ENCODE measurements around the gene RASA3.
"Not testable (repeated sequence)": the region's sequence is repeated elsewhere in the genome, so short reads cannot be mapped to it uniquely, and the experiment has no call there.

RASA3 gene

DNA sequence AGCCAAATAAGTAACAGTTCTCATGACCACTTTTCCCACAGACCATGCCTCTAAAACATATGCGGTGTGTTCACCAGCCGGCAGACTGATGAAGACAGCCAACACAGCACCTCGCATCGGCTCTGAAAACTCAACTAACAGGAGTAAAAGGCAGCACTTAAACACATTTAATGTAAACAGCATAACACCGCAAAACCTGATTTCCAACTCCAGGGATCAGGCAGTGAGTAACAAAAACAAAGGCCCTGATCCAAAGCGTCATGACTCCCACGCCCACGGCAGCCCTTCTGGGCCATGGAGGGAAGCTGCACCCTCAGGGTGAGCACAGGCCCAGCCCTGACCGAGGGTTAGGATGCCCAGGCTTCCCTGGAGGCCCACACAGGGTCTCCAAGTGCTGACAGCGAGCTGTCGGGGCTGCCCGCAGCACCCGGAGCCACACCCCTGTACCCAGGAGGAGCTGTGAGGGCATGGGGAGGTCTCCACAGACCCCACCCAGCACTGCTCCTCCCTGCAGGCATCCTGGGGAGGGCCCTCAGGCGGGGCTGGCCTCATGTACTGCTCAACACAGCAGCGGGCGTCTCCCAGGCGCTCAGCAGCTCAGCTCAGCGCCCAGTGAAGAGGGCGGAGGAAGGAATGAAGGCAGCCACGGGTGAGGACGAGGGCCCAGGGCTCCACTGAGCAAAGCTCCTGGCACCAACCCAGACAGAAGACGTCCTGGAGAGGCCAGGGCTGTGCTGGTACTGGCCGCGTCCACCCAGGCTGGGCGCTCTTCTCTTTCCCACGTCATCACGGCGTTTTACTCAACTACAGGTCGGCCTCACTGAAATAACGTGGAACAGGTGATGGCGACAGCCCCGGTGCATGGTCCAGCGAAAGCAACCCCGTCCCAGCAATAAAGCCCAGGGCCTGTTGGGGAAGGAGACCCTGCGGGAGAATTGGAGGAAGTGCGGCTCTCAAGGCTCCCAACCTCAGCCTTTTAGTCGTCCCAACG, 53.7 kb downstream of the RASA3 start:
- Histone ChIP-seq H3K4me3 (ENCODE audit: low read length) (no peak overlapping the region), H3K9ac (ENCODE audit: low read depth, low read length) (peak overlapping the region; percentile 25), H3K4me1 (ENCODE audit: control insufficient read depth, insufficient read depth, low read length) (peaks cover 25% of the 10 kb centered on the region)

DNA sequence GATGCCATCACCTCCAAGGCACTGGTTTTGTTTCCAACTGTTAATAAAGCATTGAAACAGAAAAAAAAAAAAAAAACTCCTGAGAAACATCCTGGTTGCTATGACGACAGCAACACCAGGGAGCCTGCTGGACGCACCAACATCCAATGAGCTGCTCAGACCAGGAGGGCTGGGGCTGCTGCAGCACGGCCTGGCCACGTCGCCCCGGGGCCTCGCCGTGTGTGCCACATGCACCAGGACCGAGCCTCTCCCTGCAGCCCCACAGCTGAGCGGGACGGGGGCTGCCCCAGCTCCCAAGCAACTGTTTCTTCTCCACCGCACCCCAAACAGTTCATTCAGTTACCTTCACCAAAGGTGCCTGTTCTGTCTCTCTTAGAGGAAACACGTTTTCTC, 54.5 kb downstream of the RASA3 start:
- Histone ChIP-seq H3K4me1 (ENCODE audit: control insufficient read depth, insufficient read depth, low read length) (peaks cover 25% of the 10 kb centered on the region), H3K9ac (ENCODE audit: low read depth, low read length) (peak overlapping the region; percentile 1), H3K9me3 (replicated peaks; ENCODE audit: low read length) (no peaks in the 10 kb centered on the region), H3K4me2 (ENCODE audit: low read length) (peak overlapping the region; percentile 44), H3K4me3 (ENCODE audit: low read length) (no peak overlapping the region), H3K27me3 (ENCODE audit: control insufficient read depth, insufficient read depth, low read length) (no peaks in the 10 kb centered on the region), H3K36me3 (ENCODE audit: insufficient read depth, low read length) (peaks cover 34% of the 10 kb centered on the region)

More for the DNA sequence above, 53.7 kb downstream of the RASA3 start:
- Histone ChIP-seq H3K4me2 (ENCODE audit: low read length) (peak overlapping the region; percentile 44), H3K27me3 (ENCODE audit: control insufficient read depth, insufficient read depth, low read length) (no peaks in the 10 kb centered on the region), H3K36me3 (ENCODE audit: insufficient read depth, low read length) (peaks cover 31% of the 10 kb centered on the region), H3K9me3 (replicated peaks; ENCODE audit: low read length) (no peaks in the 10 kb centered on the region)

DNA sequence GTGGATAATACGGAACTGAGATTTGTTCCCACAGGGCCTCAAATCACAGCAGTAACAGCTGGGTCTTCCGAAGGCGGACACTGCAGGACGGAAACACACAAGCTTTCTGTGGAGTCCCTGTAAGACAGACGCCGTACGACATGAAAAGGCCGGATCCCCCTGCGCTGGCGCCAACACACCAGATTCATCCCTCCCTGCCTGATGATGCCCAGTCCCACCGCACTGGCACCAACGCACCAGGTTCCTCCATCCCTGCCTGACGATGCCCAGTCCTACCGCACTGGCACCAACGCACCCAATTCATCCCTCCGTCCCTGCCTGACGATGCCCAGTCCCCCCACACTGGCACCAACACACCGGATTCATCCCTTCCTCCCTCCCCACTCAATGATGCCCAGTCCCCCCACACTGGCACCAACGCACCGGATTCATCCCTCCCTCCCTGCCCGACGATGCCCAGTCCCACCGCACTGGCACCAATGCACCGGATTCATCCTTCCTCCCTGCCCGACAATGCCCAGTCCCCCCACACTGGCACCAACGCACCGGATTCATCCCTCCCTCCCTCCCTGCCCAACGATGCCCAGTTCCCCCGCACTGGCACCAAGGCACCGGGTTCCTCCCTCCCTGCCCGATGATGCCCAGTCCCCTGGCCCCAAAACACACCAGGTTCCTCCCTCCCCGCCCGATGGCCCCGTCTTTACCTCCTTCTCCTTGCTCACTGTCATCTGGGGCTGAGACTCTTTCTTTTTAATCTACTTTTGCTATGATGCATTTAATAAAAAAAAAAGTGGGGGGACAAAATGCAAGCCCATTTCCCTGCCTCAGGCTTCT, 55.1 kb downstream of the RASA3 start:
- Histone ChIP-seq H3K4me1 (ENCODE audit: control insufficient read depth, insufficient read depth, low read length) (peaks cover 25% of the 10 kb centered on the region), H3K9me3 (replicated peaks; ENCODE audit: low read length) (no peaks in the 10 kb centered on the region), H3K4me2 (ENCODE audit: low read length) (no peak overlapping the region), H3K36me3 (ENCODE audit: insufficient read depth, low read length) (peaks cover 40% of the 10 kb centered on the region), H3K27me3 (ENCODE audit: control insufficient read depth, insufficient read depth, low read length) (no peaks in the 10 kb centered on the region), H3K4me3 (ENCODE audit: low read length) (no peak overlapping the region), H3K9ac (ENCODE audit: low read depth, low read length) (no peak overlapping the region)

DNA sequence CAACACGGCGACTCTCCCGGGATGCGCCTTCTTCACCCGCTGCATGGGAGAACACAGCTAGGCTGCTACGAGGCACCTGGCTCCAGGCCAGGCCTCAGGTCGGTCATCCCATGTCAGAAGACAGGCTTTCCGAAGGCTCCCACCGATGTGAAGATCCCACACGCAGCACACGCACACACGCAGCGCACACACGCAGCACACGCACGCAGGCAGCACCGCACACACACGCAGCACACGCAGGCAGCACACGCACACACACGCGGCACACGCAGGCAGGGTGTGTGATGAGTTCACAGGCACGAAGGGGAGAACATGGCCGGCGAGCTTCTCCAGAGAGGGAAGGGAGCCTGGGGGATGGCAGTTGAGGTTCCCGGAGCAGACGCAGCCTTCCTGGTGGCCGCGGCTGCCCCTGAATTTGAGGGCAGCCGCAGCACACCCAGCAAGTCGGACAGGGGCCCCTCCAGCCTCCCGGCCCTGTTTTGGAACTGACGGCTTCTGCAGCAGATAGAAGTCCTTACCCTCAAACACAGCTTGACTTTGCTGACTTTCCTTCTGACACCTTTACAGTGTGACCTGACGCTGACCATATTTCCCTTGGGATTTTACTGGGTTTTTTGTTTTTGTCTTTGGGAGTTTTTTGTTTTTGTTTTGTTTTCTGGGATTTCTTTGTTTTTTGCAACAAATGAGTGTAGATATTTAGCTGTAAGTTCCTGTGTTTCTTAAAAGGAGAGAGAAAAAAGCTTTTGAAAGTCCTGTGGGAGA, 55.9 kb downstream of the RASA3 start:
- H3K27me3 ChIP-seq (ENCODE audit: control insufficient read depth, insufficient read depth, low read length): no peaks in the 10 kb centered on the region
- H3K4me3 ChIP-seq (ENCODE audit: low read length): no peak overlapping the region
- H3K9me3 ChIP-seq (replicated peaks; ENCODE audit: low read length): no peaks in the 10 kb centered on the region
- H3K36me3 ChIP-seq (ENCODE audit: insufficient read depth, low read length): peaks cover 48% of the 10 kb centered on the region
- no peak overlapping the region for H3K4me2 ChIP-seq (ENCODE audit: low read length)
- H3K4me1 ChIP-seq (ENCODE audit: control insufficient read depth, insufficient read depth, low read length): peaks cover 25% of the 10 kb centered on the region
- no peak overlapping the region for H3K9ac ChIP-seq (ENCODE audit: low read depth, low read length)

DNA sequence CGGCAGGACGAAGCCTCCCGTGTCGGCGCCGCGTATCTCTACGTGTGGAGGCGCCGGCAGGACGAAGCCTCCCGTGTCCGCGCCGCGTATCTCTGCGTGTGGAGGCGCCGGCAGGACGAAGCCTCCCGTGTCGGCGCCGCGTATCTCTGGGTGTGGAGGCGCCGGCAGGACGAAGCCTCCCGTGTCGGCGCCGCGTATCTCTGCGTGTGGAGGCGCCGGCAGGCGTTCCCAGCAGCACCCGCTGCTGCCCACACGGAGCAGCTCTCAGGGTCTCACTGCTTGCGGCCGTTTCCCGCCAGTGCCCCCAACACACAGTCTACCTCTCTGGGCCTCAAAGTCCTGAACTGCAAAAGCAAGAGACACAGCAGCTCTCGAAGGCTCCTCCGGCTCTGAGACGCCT, 56.6 kb downstream of the RASA3 start:
- not testable (repeated sequence) for H3K9me3 ChIP-seq (replicated peaks; ENCODE audit: low read length); H3K4me2 ChIP-seq (ENCODE audit: low read length); H3K9ac ChIP-seq (ENCODE audit: low read depth, low read length); H3K27me3 ChIP-seq (ENCODE audit: control insufficient read depth, insufficient read depth, low read length); H3K4me3 ChIP-seq (ENCODE audit: low read length)
- peaks cover 54% of the 10 kb centered on the region for H3K36me3 ChIP-seq (ENCODE audit: insufficient read depth, low read length)
- peaks cover 25% of the 10 kb centered on the region for H3K4me1 ChIP-seq (ENCODE audit: control insufficient read depth, insufficient read depth, low read length)

DNA sequence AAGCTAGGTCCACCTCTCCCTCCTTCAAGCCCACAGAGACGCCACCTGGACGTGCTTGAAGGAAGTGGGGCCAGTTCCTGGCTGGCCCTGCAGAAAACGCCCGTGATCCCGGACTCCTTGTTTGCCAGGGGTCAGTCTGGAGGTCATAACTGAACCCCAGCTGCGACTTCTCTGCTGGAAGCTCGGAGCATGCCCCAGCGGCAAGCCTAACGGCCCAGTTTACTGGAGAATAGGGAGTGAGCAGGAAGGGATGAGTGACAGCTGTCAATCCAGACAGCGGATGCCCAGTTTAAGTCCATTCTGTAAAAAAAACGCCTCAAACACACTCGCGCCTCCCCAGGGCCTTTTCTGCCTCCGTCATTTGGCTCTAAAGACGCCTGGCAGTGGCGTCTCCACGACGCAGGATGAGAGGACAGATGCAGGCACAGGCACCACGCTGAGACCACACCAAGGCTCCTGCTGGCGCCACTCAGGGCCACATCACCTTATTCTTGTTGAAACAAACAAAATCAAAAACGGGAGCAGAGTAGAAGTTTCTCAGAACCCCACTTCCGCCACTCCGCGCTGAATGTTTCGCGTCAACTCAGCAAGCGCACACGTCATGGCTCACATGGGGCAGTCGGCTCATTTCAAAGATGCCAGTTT, 57.6 kb downstream of the RASA3 start:
- Histone ChIP-seq H3K36me3 (ENCODE audit: insufficient read depth, low read length) (peaks cover 48% of the 10 kb centered on the region), H3K4me3 (ENCODE audit: low read length) (no peak overlapping the region), H3K4me2 (ENCODE audit: low read length) (no peak overlapping the region), H3K27me3 (ENCODE audit: control insufficient read depth, insufficient read depth, low read length) (no peaks in the 10 kb centered on the region), H3K9me3 (replicated peaks; ENCODE audit: low read length) (no peaks in the 10 kb centered on the region), H3K4me1 (ENCODE audit: control insufficient read depth, insufficient read depth, low read length) (peaks cover 22% of the 10 kb centered on the region), H3K9ac (ENCODE audit: low read depth, low read length) (no peak overlapping the region)

DNA sequence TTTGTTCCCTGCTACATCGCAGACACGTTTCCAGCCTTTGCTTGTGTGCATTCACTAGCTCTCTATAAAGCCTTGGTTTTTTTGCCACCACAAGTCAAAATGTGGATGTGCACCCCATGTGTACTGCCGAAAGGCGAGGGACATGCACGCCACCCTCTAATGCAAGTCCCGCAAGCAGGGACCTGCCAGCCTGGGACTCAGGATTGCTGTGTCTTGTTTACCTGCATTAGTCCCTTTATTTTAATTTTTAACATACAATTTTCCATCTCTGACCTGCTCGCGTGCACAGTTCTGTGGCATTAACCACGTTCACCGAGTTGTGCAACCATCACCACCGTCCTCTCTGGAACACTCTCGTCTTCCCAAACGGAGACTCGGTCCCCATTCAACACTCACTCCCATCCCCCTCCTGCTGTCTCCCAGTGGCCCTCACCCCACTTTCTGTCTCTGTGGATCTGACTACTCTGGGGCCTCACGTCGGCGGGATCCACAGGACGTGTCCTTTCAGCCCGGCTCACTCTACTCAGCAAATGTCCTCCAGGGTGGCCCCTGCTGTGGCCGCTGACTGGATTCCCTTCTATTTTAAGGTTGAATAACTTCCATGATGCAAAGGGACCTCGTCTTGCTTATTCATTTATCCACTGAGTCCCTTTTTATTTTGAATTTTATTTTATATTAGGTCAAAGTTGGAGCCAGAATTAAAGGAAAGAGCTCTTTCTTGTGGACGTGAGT, 58.4 kb downstream of the RASA3 start:
- no peaks in the 10 kb centered on the region for H3K27me3 ChIP-seq (ENCODE audit: control insufficient read depth, insufficient read depth, low read length)
- no peak overlapping the region for H3K4me3 ChIP-seq (ENCODE audit: low read length)
- no peak overlapping the region for H3K4me2 ChIP-seq (ENCODE audit: low read length)
- no peak overlapping the region for H3K9ac ChIP-seq (ENCODE audit: low read depth, low read length)
- H3K4me1 ChIP-seq (ENCODE audit: control insufficient read depth, insufficient read depth, low read length): peaks cover 21% of the 10 kb centered on the region
- peaks cover 48% of the 10 kb centered on the region for H3K36me3 ChIP-seq (ENCODE audit: insufficient read depth, low read length)
- no peaks in the 10 kb centered on the region for H3K9me3 ChIP-seq (replicated peaks; ENCODE audit: low read length)

DNA sequence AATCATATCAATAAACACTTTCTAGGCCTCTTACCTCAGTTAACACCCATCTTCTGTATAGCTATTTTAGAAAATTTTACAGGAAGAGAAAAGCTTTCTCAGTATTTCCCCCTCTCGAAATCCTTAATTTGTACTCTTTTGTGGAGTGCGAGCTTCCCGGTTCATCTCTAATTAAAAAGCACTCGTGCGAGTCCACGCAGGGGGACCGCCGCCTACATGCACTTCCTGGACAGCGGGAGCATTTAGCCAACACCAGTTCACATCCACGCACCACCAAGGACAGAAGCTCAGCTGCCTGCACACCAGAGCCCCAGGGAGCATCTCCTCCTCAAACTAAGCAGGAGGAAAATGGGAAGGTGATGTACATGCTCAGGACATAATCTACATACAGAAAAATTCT, 60.0 kb downstream of the RASA3 start:
- no peaks in the 10 kb centered on the region for H3K27me3 ChIP-seq (ENCODE audit: control insufficient read depth, insufficient read depth, low read length)
- H3K9ac ChIP-seq (ENCODE audit: low read depth, low read length): no peak overlapping the region
- peaks cover 55% of the 10 kb centered on the region for H3K36me3 ChIP-seq (ENCODE audit: insufficient read depth, low read length)
- H3K4me1 ChIP-seq (ENCODE audit: control insufficient read depth, insufficient read depth, low read length): peaks cover 22% of the 10 kb centered on the region
- H3K4me2 ChIP-seq (ENCODE audit: low read length): no peak overlapping the region
- no peaks in the 10 kb centered on the region for H3K9me3 ChIP-seq (replicated peaks; ENCODE audit: low read length)
- H3K4me3 ChIP-seq (ENCODE audit: low read length): no peak overlapping the region

DNA sequence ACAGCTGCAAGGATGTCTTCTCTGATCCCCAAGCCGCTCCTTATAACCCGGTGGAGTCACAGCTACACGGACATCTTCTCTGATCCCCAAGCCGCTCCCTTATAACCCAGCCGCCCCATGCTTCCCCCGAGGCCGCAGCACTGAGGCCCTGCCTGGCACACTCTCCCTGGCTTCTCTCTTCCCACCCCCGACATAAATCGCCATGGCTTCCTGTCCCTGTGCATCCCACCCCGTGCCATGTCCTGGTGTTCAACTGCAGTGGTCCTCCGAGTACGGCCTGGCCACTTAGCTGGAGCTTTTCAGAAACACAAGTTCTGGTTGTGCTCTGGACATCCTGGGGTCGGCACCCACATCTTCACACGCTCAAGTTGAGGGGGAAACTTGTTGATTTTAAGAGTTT, 60.4 kb downstream of the RASA3 start:
- Histone ChIP-seq H3K4me3 (ENCODE audit: low read length) (no peak overlapping the region), H3K9ac (ENCODE audit: low read depth, low read length) (no peak overlapping the region), H3K4me1 (ENCODE audit: control insufficient read depth, insufficient read depth, low read length) (peaks cover 23% of the 10 kb centered on the region), H3K9me3 (replicated peaks; ENCODE audit: low read length) (no peaks in the 10 kb centered on the region), H3K36me3 (ENCODE audit: insufficient read depth, low read length) (peaks cover 55% of the 10 kb centered on the region), H3K4me2 (ENCODE audit: low read length) (no peak overlapping the region), H3K27me3 (ENCODE audit: control insufficient read depth, insufficient read depth, low read length) (no peaks in the 10 kb centered on the region)

DNA sequence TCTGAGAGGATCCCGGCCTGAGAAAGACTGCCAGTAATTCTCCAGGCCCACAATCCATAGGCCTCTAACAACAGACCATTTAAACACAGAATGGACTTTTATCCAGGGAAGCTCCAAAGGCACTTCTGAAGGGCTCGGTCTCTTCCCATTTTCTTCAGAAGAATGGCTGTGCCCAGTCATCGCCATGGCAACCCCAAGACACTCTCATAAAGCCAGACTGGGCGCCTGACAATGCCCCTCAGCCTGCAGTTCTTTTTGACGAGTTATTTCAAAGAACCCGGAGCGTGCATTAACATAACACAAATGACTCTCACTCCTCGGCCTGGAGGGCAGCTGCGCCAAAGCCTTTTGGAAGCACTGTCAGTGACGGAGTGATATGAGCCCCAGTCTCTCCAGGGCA, 61.0 kb downstream of the RASA3 start:
- Histone ChIP-seq H3K4me1 (ENCODE audit: control insufficient read depth, insufficient read depth, low read length) (peaks cover 29% of the 10 kb centered on the region), H3K36me3 (ENCODE audit: insufficient read depth, low read length) (peaks cover 53% of the 10 kb centered on the region), H3K4me3 (ENCODE audit: low read length) (no peak overlapping the region), H3K9me3 (replicated peaks; ENCODE audit: low read length) (no peaks in the 10 kb centered on the region), H3K4me2 (ENCODE audit: low read length) (no peak overlapping the region), H3K9ac (ENCODE audit: low read depth, low read length) (no peak overlapping the region), H3K27me3 (ENCODE audit: control insufficient read depth, insufficient read depth, low read length) (no peaks in the 10 kb centered on the region)

Data from skeletal muscle satellite cell (primary cell).